Retina (tissue), 1 donor: ENCODE measurements around the gene STK25.
"Not testable (repeated sequence)": the region's sequence is repeated elsewhere in the genome, so short reads cannot be mapped to it uniquely, and the experiment has no call there.

Experiments used
- DNase-seq: peaks from one replicate; pipeline ENCODE4 v3.0.0-alpha.2; 2016

Gene STK25

GRCh38 chr2:241539616-241540374 lies 31.4 kb upstream of the STK25 start:
- DNase-seq: no peak

- no peak for DNase-seq
Observed at GRCh38 chr2:241538838-241539615, 30.6 kb upstream of the STK25 start.

DNA sequence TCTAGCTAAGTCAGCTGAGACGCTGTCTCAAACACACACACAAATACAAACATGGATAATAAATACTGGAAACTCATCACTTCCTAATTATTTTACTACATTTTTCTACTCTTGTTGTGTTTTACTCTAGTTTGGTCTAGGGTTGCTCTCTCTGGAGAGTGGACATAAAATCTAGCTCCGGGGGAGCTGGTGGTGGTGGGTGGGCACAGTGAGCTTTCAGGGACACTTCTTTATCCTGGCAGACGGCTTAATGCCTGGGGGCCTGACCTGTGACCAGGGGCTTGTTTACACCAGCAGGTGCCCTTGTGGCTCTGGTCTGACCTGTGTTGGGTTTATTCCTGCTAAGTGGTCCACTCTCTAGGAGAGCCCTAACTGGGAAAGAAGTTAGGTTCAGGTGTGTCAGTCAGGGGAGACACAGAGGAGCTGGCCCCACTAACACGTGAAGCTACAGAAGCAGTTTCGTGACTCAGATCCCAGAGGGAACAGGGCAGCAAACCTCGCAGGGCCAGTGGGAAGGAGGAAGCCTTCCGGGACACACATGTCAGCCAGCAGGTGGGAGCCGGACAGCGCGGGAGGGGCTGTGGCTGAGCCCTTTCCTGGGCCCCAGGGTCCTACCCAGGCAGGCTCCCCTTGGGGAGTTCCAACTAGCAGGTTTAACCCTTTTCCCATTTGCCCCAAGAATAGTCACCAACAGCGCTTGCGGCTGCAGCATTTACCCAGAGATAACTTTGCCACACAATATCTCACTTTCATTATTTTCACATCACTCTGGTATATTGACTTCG lies 27.7 kb upstream of the STK25 start:
- DNase-seq: no peak

- no peak for DNase-seq
Observed at GRCh38 chr2:241534701-241535375, 26.5 kb upstream of the STK25 start.

GRCh38 chr2:241534293-241534692 lies 25.9 kb upstream of the STK25 start:
- DNase-seq: no peak

DNA sequence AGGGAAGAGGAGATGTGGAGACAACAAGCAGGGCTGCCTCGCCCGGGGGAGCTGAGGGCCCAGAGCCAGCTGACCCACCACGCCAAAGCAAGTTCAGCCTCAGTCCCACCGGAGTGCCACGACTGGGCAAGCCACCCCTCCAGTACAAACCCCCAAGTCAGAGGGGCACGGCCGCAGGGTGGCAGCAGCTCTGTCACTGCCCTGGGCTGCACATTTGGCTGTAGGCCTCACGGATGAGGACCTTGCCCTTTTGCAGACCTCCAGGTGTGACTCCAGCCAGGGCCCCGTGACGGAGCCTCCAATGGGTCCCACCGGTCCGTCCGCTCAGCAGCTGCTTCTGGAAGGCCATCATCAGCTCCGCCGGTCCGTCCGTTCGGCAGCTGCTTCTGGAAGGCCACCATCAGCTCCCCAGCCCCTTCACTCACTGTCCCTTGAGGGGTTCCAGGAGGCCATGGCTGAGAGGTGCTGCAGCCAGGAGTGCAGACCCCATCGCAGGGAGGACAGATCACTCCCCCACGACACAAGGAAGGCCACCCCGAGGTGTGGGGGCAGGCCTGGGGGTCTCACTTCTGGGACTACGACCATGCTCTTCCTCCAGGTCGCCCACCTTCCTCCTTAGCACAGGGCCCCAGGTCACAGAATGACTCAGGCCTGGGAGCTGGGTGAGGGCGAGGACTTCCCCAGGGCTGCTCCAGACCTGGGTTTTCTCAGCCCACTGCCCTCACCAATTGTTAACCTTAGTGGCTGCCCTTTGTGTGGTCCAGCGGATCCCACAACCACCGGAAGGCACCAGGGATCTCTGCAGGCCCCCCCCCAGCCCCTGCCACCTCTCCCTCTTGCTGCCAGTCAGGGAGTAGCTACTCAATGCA lies 24.6 kb upstream of the STK25 start:
- DNase-seq: no peak

DNA sequence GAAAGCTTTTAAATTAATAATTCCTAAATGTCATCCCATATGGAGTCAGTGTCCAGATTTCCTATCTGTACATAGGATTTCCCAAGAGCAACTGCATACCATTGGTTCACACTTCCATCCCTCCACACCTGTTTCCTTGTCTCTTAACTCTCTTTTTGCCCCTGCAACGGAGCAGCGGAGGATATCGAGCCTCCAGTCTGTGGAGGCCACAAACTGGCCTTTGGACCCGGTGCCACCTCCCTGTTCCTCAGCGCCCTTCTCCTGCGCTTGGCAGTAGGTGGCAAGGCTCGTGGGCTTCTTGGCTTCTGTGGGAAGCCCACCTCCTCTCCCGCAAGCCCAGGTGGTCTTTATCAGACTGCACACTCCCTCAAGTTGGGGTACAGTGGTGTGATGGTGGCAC lies 23.8 kb upstream of the STK25 start:
- DNase-seq: no peak

DNA sequence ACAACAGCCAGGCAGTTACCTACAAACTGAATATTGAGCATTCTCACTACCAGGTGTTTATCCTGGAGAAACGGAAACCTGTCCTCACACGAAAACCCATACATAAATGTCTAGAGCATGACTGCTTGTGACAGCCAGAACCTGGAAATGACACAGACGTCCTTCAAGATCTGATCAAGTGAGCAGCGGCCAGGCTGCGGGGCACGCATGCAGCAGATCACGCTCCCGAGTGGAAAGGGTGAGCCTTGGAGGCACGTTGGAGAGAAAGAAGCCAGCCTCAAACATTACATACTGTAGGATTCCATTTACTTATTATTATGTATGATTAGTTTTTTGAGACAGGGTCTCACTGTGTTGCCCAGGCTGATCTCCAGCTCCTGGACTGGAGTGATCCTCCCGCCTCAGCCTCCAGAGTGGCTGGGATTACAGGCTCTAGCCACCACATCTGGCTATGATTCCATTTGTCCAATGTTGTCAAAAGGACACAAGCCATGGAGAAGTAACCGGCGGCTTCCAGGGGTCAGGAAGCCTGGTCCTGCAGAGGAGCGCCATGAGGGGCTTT lies 22.9 kb upstream of the STK25 start:
- no peak for DNase-seq

GRCh38 chr2:241530571-241530970 lies 22.2 kb upstream of the STK25 start:
- no peak for DNase-seq

GRCh38 chr2:241525818-241526780 lies 17.7 kb upstream of the STK25 start:
- not testable (repeated sequence) for DNase-seq

GRCh38 chr2:241522477-241522876 lies 14.1 kb upstream of the STK25 start:
- no peak for DNase-seq

- DNase-seq: no peak
Observed at GRCh38 chr2:241519669-241520068, 11.3 kb upstream of the STK25 start.

GRCh38 chr2:241517297-241517696 lies 8.9 kb upstream of the STK25 start:
- no peak for DNase-seq

- DNase-seq: no peak
Observed at GRCh38 chr2:241516520-241516965, 8.2 kb upstream of the STK25 start.

GRCh38 chr2:241514986-241515737 lies 6.8 kb upstream of the STK25 start:
- no peak for DNase-seq

DNA sequence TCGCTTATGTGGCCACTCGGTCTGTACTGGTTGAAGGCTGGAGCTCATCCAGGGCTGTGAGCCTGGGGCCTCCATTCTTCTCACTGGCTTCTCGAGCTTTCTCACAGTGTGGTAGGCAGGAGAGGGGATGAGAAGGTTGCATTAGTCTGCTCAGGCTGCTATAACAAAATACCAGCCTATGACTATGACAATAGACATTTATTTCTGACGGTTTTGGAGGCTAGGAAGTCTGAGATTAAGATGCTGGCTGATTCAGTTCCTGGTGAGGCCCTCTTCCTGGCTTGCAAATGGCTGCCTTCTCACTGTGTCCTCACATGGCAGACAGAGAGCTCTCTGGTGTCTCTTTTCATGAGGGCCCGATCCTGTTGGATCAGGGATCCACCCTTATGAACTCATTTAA lies 6.2 kb upstream of the STK25 start:
- no peak for DNase-seq

GRCh38 chr2:241511091-241511741 lies 2.8 kb upstream of the STK25 start:
- no peak for DNase-seq

DNA sequence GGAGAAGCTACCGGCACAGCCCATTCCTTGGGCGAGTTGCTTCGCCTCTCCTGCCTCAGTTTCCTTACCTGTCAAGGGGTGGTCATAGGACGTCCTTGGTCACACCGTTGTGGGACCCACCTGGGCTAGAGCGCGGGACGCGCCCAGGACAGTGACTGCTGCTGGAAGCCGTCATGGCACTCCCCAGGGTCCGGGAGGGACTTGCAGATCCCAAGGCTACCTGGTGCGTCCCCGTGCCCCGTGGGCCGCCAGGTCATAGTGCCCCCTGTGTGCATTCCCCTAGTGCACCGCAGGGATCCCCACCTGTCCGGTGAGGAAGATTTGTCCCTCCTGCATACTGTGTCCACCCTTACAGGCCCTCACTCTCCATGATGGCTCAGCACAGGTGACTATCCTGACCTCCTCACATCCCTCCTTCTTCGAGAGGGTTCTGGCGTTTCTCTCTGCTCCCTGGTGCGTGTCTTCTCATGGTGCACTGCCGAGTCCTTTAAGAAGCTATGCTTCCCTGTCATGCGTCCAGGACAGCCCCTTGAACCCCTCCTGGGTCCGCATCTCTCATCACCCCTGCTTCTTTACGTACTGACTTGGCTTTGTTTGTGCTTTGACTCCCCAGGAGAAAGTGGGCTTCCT lies 886 bp upstream of the STK25 start:
- DNase-seq: no peak
